ENCODE measurements around the gene IQCN. TPM values are rescaled to one million over a fixed set of nuclear protein-coding genes. Genes with fewer than 3 reads are reported as not detected.

The IQCN gene
- total and polyA plus RNA-seq, 2 donors (not counting 1 experiment from before 2014, with no cell fraction given), result 52.0 to 63.6 TPM

GRCh38 chr19:18239303-18239702, 34.9 kb downstream of the IQCN start:
- POLR2A ChIA-PET, result interaction anchor here (0.7 to 1.0 kb wide), 2 partner anchors 11 to 27 kb away, joined by 3 read pairs; no protein-coding TSS in a partner anchor
- H4K20me1 ChIP-seq (ENCODE audit: control insufficient read depth, insufficient read depth, low read length, poor library complexity, severe bottlenecking), result no peaks in the 10 kb centered on the region
- Mint-ChIP-seq H3K4me1 (no peaks in the 10 kb centered on the region), H3K4me3 (no peak overlapping the region), H3K27me3 (peaks cover 33% of the 10 kb centered on the region), H3K27ac (no peak overlapping the region), H3K9me3 (ENCODE audit: insufficient read depth) (no peaks in the 10 kb centered on the region)
- no peak for ATAC-seq (ENCODE audit: low read depth)
- peaks cover 0 to 31% (median 8%) of the 10 kb centered on the region in 4 experiments for H3K27me3 ChIP-seq (replicated peaks in 1 of 4; ENCODE audit: control extremely low read depth in 1 of 4, control insufficient read depth in 3 of 4, insufficient read depth in 4 of 4, low read length in 3 of 4)
- no peak overlapping the region for H2AFZ ChIP-seq (ENCODE audit: insufficient read depth, low read depth, low read length, poor library complexity, severe bottlenecking)
- H3K4me1 ChIP-seq (ENCODE audit: control insufficient read depth in 2 of 2, insufficient read depth in 2 of 2, low read length in 2 of 2), result no peaks in the 10 kb centered on the region
- H3K9me3 ChIP-seq (ENCODE audit: control extremely low read depth in 1 of 3, control insufficient read depth in 2 of 3, insufficient read depth in 1 of 3, low read length in 2 of 3), result peaks cover 0 to 3% (median 0%) of the 10 kb centered on the region in 3 donors
- H3K4me3 ChIP-seq (ENCODE audit: control extremely low read depth in 1 of 5, extremely low read depth in 1 of 5, insufficient read depth in 1 of 5, low read depth in 2 of 5, low read length in 4 of 5), result no peak overlapping the region
- no peak overlapping the region for H3K9ac ChIP-seq (ENCODE audit: low read length)
- no peaks in the 10 kb centered on the region for H3K79me2 ChIP-seq (ENCODE audit: control insufficient read depth, insufficient read depth, low read length)
- no peak for DNase-seq
- no peaks in the 10 kb centered on the region for H3K36me3 ChIP-seq (replicated peaks in 1 of 2; ENCODE audit: control extremely low read depth in 1 of 2, control insufficient read depth in 1 of 2, extremely low read depth in 1 of 2, insufficient read depth in 2 of 2, low read length in 1 of 2)
- 48% methylated on average over 10 of the region's 12 CpGs for WGBS (ENCODE audit: insufficient coverage)
- no peak overlapping the region for H3K27ac ChIP-seq (ENCODE audit: low read length in 2 of 2)
- CTCF ChIA-PET, result interaction anchor here (0.7 to 5.5 kb wide), 3 partner anchors 13 to 59 kb away, joined by 3 to 37 read pairs (median 3); a partner anchor contains a TSS
- no peak overlapping the region for H3K4me2 ChIP-seq (replicated peaks; ENCODE audit: low read depth, low read length, poor library complexity, severe bottlenecking)
- intact Hi-C loops (cut with micrococcal nuclease), result no loop called here
- TF ChIP-seq EZH2 (IDR thresholded peaks at IDR 0.05; ENCODE audit: borderline replicate concordance, insufficient read depth, low read depth, low read length, poor library complexity, severe bottlenecking), result no peak
- TF ChIP-seq, protein P1, sequence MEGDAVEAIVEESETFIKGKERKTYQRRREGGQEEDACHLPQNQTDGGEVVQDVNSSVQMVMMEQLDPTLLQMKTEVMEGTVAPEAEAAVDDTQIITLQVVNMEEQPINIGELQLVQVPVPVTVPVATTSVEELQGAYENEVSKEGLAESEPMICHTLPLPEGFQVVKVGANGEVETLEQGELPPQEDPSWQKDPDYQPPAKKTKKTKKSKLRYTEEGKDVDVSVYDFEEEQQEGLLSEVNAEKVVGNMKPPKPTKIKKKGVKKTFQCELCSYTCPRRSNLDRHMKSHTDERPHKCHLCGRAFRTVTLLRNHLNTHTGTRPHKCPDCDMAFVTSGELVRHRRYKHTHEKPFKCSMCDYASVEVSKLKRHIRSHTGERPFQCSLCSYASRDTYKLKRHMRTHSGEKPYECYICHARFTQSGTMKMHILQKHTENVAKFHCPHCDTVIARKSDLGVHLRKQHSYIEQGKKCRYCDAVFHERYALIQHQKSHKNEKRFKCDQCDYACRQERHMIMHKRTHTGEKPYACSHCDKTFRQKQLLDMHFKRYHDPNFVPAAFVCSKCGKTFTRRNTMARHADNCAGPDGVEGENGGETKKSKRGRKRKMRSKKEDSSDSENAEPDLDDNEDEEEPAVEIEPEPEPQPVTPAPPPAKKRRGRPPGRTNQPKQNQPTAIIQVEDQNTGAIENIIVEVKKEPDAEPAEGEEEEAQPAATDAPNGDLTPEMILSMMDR (IDR thresholded peaks at IDR 0.05), result no peak

DNA sequence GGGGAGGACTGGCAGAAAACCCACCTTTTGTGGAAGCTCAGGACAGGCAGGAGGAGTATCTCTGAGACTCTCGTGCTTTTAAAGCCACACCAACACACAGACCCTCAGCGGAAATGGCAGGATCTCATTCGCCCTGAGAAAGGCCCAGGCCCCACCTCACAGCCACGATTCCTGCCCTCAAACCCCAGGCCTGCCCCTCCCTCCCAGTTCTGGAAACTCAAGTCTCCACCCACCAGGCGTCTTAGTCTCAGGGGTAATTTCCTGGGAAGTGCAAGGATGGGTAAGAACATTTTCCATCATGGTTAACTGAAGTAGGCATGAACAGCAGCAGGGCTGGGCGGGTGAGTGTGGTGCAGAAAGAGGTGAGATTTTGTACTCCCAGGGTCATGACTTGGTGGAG, 40.1 kb downstream of the IQCN start:
- H3K79me2 ChIP-seq (ENCODE audit: control insufficient read depth, insufficient read depth, low read length), result no peaks in the 10 kb centered on the region
- Mint-ChIP-seq H3K4me3 (no peak overlapping the region), H3K27me3 (peaks cover 68% of the 10 kb centered on the region), H3K9me3 (ENCODE audit: insufficient read depth) (no peaks in the 10 kb centered on the region), H3K27ac (no peak overlapping the region), H3K4me1 (peaks cover 20% of the 10 kb centered on the region)
- WGBS (ENCODE audit: insufficient coverage), result 67% methylated on average over 2 of the region's 6 CpGs
- H3K9ac ChIP-seq (ENCODE audit: low read length), result no peak overlapping the region
- no peaks in the 10 kb centered on the region for H3K36me3 ChIP-seq (replicated peaks in 1 of 2; ENCODE audit: control extremely low read depth in 1 of 2, control insufficient read depth in 1 of 2, extremely low read depth in 1 of 2, insufficient read depth in 2 of 2, low read length in 1 of 2)
- ChIA-PET POLR2A (no interaction called here), CTCF (interaction anchor here (3.0 kb wide), 1 partner anchor 19 kb away, joined by 10 read pairs; no protein-coding TSS in a partner anchor)
- H3K4me3 ChIP-seq (ENCODE audit: control extremely low read depth in 1 of 5, extremely low read depth in 1 of 5, insufficient read depth in 1 of 5, low read depth in 2 of 5, low read length in 4 of 5), result no peak overlapping the region
- no peak overlapping the region for H3K27ac ChIP-seq (ENCODE audit: low read length in 2 of 2)
- ATAC-seq (ENCODE audit: low read depth) (no peak), DNase-seq (no peak)
- no peak overlapping the region for H3K4me2 ChIP-seq (replicated peaks; ENCODE audit: low read depth, low read length, poor library complexity, severe bottlenecking)
- no peak overlapping the region for H2AFZ ChIP-seq (ENCODE audit: insufficient read depth, low read depth, low read length, poor library complexity, severe bottlenecking)
- H3K27me3 ChIP-seq (replicated peaks in 1 of 4; ENCODE audit: control extremely low read depth in 1 of 4, control insufficient read depth in 3 of 4, insufficient read depth in 4 of 4, low read length in 3 of 4), result peaks cover 0 to 70% (median 30%) of the 10 kb centered on the region in 4 experiments
- peaks cover 21 to 22% of the 10 kb centered on the region in 2 donors for H3K4me1 ChIP-seq (ENCODE audit: control insufficient read depth in 2 of 2, insufficient read depth in 2 of 2, low read length in 2 of 2)
- no peaks in the 10 kb centered on the region for H4K20me1 ChIP-seq (ENCODE audit: control insufficient read depth, insufficient read depth, low read length, poor library complexity, severe bottlenecking)
- peaks cover 0 to 25% (median 6%) of the 10 kb centered on the region in 3 donors for H3K9me3 ChIP-seq (ENCODE audit: control extremely low read depth in 1 of 3, control insufficient read depth in 2 of 3, insufficient read depth in 1 of 3, low read length in 2 of 3)
- TF ChIP-seq EZH2 (IDR thresholded peaks at IDR 0.05; ENCODE audit: borderline replicate concordance, insufficient read depth, low read depth, low read length, poor library complexity, severe bottlenecking), result no peak
- TF ChIP-seq, protein P1 (IDR thresholded peaks at IDR 0.05), result no peak
- intact Hi-C loops (cut with micrococcal nuclease), result no loop called here
